GM19193 (cell line): ENCODE measurements around the gene TOGARAM2.

Experiments
- POLR2A ChIP-seq: IDR thresholded peaks from 4 replicates; pipeline ENCODE4 v1.6.1; 2011; ENCODE audit not compliant: insufficient read depth, insufficient read length; ENCODE audit errors: extremely low read depth

The TOGARAM2 gene

GRCh38 chr2:29075894-29076705 is 95.0 kb downstream of the TOGARAM2 start:
- TF ChIP-seq POLR2A: no peak

- no peak for TF ChIP-seq POLR2A
Observed at GRCh38 chr2:29079887-29080286, 98.8 kb downstream of the TOGARAM2 start.

GRCh38 chr2:29080886-29081743 is 100.0 kb downstream of the TOGARAM2 start:
- TF ChIP-seq POLR2A: no peak

DNA sequence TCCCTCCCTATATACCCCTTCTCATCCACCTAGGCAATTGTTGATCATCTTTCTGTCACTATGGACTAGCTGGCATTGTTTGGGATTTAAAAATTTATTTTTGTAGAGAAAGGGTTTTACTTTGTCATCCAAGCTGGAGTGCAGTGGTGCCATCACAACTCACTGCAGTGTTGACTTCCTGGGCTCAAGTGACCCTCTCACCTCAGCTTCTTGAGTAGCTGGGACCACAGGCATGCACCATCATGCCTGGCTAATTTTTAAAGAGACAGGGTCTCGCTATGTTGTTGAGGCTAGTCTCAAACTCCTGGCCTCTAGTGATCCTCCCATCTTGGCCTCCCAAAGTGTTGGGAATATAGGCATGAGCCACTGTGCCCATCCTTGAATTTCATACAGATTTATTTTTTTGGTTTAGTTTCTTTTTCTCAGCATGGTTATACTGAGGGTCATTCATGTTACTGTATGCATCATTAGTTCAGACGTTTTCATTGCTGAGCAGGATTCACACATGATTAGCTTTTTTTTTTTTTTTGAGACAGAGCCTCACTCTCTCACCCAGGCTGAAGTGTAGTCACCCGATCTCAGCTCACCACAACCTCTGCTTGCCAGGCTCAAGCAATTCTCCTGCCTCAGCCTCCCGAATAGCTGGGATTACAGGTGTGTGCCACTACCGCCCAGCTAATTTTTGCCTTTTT is 101.9 kb downstream of the TOGARAM2 start:
- no peak for TF ChIP-seq POLR2A

- no peak for TF ChIP-seq POLR2A
Observed at GRCh38 chr2:29084554-29084953, 103.5 kb downstream of the TOGARAM2 start.

- TF ChIP-seq POLR2A: no peak
Observed at GRCh38 chr2:29096969-29097368, 115.9 kb downstream of the TOGARAM2 start.

GRCh38 chr2:29097569-29097968 is 116.5 kb downstream of the TOGARAM2 start:
- no peak for TF ChIP-seq POLR2A

- TF ChIP-seq POLR2A: no peak
Observed at GRCh38 chr2:29100564-29100963, 119.5 kb downstream of the TOGARAM2 start.
